Measurements from ENCODE around the gene EPHB1.

GRCh38 chr3:134965865-134966481 is 170.9 kb downstream of the EPHB1 start:
- no peak for TF ChIP-seq POLR2A (IDR thresholded peaks at IDR 0.05)
- TF ChIP-seq CTCF (IDR thresholded peaks at IDR 0.05): no peak

Measured in thyroid gland (tissue), 4 donors.